HG03565 (cell line): ENCODE data around the gene SOCS1.

Experiments used
- ATAC-seq: cut with Tn5 transposase; IDR thresholded peaks from one replicate; pipeline ENCODE4 v1.9.1; 2021; ENCODE audit warnings: mild to moderate bottlenecking, moderate library complexity; ENCODE audit not compliant: unreplicated experiment

Gene SOCS1

DNA sequence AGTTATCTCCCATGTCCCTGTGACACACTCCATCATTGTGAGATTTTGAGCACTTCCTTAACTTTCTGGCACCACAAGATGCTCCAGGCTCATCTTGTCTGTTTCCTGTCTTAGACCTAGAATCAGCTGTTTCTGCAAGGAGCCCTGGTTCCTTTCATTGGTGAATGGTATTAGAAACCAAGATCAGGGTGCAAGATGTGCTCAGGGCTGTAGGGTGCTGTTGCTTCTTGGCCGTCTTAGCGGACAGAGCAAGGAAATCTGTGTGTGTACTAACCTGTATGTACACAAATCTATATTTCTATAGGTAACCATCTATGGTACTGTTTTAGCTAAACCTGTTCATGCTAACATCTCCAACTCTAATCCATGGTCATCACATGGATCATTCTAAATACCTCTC is 33.2 kb upstream of the SOCS1 start:
- ATAC-seq = no peak

DNA sequence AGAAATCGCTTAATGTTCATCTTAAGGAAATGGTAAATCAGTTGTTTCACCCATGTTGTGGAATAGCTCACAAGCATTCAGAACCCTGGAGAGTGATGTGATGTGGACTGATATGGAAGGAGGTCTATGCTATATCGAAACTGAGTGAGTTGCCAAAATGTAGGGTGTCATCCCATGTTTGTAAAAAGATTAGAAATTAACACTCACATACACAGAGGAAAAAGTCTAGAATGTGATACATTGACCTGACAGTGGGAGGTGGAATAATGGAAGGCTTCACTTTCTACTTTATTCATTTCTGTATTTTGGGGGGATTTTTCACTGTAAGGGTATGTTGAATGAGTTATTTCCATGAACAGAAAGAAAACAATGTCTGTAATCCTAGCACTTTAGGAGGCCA is 29.8 kb upstream of the SOCS1 start:
- ATAC-seq = no peak

DNA sequence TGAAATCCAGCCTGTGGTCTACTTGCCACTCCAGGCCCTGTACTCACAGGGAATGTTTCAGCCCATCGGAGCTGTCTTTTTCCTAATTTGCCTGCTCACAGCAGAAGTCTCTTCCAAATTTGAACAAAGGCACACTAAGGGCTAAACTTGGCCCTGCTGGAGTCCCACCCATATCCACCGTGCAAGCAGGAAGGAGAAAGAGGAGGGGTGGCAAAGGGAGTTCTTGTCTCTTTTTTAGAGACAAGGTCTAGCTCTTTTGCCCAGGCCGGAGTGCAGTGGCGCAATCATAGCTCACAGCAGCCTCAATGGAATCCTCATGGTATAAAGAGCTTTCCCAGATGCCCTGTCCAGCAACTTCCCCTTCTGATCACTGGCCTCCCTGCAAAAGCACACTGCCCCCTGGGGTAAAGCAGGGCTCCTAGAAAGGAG is 27.8 kb upstream of the SOCS1 start:
- ATAC-seq = no peak

DNA sequence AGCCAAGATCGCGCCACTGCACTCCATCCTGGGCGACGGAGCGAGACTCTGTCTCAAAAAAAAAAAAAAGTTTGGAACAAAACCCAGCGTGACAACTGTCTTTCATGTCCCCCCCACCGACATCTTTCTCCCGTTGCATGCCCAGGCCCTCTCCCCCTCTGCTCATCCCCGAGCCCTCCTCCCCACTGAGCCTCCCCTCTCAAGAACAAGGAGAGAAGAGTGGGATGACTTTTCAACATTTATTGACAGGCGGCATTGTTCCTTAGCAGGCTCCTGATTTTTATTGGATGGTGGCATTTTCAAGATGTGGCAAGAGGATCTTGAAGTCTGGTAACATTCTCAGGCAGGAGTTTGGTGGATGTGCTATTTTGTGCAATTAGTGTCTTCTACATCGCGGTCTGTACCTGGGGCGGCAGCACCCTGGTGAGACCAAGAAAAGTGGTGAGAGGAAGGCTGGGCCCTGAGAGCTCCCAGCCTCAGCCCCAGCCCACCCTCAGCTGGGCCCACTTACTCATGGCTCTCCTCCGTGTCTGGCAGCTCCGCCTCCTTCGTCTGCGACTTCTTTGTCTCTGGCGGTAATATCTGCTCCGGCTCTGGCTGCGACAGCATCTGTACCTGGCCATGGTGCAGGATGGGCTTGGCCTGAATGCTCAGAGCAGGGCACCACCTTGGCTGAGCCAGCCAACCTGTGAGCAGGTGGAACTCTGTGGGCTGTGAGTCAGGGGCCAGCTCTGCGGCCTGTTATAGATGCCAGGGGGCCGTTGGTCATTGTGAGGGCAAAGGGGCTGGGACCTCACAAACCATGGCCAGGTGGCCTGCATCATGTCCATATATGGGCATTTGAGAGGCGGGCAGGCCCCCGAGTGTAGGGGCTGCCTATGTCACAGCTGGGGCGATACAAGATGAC is 24.9 kb upstream of the SOCS1 start, which contains the start of gene PRM1:
Gene PRM1, minus strand, starts transcription at position 715 of the 907 bp plus-strand sequence. Its CDS starts 92 bp downstream, at position 623.
- ATAC-seq = no peak

DNA sequence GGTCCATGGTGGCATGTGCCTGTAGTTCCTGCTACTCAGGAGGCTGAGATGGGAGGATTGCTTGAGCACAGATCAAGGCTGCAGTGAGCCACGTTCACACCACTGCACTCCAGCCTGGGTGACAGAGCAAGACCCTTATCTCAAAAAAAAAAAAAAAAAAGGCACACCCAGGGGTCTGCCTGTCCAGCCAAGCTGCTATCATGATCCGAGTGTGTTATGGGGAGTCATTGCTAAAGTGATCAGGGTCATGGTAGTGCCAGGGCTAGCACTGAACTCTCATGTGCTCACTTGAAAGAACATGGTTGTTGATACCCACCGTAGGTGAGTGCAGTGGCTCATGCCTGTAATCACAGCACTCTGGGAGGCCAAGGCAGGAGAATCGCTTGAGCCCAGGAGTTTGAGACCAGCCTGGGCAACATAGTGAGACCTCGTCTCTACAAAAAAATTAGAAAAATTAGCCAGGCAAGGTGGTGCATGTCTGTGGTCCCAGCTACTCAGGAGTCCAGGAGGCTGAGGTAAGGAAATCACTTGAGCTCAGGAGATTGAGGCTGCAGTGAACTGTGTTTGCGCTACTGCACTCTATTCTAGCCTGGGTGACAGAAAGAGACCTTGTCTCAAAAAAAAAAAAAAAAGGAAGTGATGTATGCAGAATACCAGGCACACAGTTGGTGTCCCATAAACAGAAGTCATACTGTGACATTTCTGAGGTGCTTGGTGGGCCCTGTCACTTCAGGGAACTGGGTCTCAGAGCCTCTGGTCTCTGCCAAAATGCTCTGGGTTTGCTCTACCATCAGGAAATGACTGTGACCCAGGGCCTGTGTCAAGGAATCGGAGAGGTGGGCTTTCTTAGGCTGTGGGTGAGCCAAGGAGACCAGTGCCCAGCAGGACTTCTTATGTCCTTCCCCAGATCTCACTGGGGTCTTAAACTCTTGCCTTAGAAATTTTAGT is 23.0 kb upstream of the SOCS1 start:
- ATAC-seq = no peak

DNA sequence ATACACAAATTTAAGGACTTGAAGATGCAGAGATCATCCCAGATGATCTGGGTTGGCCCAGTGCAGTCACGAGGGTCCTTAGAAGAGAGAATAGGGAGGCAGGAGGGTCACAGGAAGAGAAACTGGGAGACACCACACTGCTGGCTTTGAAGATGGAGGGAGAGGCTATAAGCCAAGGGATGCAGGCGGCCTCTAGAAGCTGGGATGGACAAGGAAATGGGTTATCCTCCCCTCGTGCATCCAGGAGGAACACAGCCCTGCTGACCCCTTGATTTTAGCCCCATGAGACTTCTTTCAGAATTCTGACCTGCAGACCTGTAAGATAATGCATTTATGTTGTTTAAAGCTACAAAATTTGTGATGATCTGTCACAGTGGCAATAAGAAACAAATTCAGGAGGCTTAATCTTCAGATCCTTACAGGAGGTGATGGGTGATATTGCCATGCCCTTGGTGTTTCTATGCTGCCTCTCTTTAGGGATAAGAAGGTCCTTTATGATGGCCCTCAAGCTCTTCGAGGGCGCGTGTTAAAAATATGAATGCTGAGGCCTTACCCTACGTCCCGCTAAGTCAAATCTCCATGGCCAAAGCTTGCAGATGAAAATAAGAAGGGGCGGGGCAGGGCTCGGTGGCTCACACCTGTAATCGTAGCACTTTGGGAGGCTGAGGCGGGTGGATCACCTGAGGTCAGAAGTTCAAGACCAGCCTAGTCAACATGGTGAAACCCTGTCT is 21.8 kb upstream of the SOCS1 start:
- no peak for ATAC-seq

DNA sequence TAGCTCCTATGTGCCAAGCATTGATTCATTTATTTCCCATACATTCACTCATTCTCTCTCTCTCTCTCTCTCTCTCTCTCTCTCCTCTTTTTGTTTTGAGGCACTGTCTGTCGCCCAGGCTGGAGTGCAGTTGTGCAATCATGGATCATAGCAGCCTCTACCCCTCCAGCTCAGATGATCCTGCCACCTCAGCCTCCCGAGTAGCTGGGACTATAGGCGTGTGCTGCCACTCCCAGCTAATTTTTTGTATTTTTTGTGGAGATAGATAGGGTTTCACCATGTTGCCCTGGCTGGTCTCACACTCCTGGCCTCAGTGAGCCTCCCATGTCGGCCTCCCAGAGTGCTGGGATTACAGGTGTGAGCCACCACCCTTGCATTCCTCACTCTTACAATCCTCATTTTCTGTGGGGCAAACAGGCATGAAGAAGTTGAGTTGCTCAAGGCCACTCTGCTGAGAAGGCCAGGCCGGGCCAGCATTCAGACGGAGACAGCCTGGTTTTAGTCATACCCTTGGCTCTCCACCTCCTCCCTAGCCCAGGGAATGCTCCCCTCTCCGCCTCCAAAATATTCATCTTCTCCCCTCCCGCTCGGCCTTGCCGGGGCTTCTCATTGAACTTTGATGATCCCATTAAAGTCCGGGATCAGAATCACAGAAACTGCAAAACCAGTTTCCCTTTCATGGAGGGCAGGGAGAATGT is 21.0 kb upstream of the SOCS1 start:
- ATAC-seq = no peak

DNA sequence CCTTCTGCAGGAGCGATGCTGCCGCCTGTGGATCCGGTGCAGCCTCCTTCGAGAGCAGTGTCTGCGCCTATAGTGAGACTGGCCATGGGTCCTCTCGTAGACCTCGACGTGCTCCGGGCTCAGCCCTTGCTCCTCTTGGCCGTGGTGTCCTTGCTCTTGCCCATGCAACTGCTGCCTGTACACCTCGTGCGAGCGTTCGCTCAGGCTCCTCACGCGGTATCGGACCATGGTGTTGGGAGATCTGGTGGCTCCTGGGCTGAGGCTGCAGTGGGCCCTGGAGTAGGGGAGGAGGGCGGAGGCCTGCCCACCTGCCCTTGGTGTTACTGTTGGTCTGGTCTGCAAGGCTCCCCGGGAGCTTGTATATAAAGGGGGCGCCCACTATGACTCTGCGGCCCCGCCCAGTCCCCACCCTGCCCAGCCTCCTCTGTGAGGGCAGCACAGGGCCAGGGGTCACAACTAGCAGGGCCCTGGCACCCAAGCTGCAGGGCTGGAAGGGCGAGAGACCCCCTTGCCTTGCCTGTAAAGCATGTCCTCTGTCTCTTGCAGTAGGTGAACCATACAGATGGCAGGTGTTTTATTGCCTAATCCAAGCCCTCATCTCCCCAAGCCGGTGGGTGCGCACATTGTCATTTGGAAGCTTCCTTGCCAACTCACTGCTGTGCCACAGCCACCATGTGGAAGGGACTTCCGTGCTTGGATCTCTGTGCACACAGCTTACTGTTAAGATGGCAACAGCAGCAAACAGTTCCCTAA is 20.3 kb upstream of the SOCS1 start, which contains the start of gene PRM2:
Gene PRM2, minus strand, starts transcription at position 338 of the 753 bp plus-strand sequence. Its CDS starts 110 bp downstream, at position 228.
- no peak for ATAC-seq

DNA sequence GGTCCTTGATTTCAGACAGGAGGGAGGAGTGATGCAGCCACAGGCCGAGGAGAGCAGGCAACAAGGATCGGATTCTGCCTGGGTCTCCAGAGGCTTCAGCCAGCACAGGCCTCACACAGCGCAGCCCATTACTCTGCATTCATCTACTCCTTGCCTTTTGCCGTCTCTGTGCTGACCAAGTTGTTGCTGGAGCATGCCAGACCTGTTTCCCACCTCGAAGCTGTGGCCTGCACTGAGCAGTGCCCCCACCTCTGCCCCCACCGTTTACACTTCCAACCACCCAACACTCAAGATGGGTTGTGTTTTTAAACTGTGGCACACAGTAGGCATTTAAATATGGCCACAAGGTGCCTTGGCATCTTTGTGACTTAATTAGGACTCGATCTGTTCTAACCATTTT is 19.0 kb upstream of the SOCS1 start:
- ATAC-seq = no peak

DNA sequence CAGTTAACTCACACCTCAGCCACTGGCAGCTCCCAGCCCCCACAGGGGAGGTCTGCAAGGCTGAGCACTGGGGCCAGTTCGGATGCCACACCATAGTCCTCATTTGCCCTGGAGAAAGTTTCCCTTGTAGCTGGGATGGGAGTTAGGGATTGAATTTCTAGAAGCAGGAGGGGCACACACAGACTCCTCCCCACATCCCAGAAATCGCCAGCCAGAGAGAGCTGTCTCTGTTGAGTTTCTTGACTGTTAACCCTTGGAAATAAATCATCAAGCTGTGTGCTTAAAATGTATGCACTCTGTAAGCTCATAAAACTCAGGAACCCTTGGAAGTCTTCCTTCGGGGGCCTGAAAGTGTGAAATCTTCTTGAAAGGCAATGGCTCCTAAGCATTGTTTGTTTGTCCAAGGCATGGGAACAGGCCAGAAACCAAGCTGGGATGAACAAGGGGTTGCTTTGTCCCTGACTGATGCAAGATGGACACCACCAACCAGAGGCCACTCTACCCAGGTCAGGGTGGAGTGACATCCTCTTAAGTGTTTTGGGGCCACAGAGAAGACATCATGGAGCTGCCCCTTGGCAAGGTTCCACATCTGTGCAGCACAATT is 17.8 kb upstream of the SOCS1 start:
- no peak for ATAC-seq

DNA sequence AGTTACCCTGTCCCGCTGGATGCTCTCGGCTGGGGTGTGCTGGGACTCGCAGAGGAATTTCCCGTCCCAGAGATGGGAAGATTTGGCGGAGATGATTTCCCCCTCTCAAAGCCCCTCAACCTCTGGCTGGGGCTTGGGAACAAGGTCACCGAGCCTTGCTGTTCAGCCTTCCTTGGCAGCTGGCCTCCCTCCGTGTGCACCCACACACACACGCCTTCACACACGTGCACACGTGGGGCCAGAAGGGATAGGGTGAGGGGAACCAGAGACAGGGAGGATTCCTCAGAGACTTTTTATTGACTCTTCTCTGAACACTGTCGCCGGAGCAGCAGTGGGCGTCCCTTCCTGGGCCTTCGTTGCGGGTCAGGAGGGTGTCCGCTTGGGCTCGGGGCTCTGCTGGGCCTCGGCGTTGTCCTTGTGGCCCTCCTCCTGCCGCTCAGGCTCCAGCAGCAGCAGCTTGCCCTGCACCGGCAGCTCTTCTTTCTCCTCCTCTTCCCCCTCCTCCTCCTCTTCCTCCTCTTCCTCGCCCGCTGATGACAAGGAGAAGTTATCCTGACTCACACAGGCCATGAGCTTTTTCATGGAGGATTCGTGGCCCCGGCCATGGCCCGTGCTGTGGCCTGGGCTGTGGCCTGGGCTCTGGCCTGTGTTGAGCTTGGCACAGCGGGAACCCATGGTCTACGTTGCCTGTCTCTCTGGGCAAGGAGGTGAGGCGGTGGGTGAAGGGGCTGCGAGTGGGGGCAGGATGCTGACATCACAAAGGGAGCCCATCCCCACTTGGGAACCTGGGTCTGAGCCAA is 17.1 kb upstream of the SOCS1 start, which contains the start of gene PRM3:
Gene PRM3, minus strand, starts transcription at position 709 of the 800 bp plus-strand sequence. Its CDS starts 34 bp downstream, at position 675.
- no peak for ATAC-seq

DNA sequence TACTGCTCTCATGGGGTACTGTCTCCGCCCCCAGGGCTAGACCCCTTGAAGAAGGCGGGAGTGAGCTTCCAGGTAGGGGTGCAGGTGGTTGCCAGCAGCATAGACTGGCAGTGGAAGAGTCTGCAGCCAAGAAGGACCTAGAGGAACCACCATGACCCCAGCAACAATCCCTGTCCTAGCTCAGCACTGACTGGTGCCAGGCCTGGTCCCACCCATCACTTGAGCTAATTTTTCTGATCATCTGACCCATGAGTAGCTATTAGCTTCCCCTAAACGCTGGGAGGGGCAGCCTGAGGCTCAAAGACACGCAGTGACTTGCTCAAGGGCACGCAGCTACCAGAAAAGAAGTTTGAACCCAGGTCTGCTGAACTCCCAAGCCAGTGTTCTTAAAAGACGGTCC is 16.5 kb upstream of the SOCS1 start:
- no peak for ATAC-seq

DNA sequence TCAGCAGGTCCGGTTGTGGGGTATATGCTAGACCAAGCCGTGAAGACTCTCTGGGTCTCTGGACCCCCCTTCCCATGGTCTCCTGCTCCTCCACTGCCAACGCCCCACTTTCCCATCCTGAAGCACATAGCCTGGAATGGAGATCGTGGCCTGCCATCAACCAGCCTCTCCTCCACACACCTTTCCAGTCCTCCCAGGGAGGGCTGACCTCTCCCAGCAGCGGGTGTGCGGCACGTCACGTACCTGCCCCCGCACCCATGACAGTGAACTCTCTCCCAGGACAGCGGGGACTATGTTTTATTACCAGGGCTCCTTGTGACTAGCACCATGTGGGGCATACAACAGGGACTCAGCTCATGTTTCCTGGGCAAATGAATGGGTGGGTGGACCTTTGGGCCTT is 15.6 kb upstream of the SOCS1 start:
- no peak for ATAC-seq

DNA sequence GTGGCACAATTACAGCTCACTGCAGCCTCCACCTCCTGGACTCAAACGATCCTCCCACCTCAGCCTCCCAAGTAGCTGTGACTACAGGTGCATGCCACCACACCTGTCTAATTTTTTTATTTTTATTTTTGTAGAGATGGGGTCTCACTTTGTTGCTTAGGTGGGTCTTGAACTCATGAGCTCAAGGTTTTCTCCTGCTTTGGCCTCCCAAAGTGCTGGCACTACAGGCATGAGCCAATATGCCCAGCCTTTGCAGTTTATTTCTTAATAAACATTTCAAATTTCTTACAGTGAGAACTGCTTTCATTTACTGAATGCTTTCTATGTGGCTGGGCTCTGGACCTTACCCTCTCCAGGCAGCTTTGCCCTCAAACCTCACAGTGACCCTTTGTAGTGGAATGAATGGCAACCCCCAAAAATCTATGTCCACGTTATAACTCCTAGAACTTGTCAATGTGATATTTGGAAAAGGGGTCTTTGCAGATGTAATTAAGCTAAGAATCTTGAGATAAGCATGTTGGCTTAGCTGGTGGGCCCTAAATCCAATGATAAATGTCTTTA is 14.7 kb upstream of the SOCS1 start:
- ATAC-seq = no peak

DNA sequence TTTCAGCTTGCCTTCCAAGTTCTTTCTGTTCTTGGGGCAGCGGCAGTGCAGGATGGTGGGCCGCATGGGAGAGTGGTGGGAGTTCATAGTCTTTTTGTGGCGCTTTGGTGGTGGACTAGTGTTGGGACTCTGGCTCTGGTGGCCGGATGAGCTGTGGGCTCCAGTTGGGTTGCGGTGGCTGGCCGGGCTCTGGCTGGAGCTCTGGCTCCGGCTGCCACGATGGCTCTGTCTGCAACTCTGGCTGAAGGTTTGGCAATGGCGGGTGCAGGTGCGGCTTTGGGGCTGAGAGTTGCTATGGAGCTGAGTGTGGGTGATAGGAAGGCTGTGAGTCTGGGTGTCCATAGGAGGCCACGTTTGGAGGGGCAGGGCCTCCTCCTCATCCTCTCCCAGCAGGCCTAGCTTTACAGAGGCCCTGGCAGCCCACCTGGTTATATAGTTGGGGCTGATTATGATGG is 12.9 kb upstream of the SOCS1 start, which contains the start of gene TNP2:
Gene TNP2, minus strand, starts transcription at position 405 of the 455 bp plus-strand sequence. Its CDS starts 63 bp downstream, at position 342.
- ATAC-seq = no peak

DNA sequence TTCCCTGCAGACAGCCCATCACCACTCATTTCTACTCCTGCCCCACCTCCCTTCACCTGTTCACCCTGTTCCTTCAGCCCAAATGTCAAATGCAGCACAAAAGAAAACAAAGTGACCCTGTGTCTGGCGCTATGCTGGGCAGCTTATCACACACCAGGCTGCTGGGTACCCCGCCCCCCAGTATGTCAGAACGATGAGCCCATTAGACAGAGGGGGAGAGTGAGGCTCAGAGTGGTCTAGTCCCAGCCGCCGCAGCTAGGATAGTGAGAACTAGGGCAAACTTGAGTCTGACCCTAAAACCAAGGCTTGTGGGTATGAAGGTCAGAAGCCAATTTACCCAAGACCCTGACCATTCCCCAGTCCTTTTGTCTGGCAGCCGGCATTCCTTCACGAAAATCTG is 9.1 kb upstream of the SOCS1 start:
- no peak for ATAC-seq

DNA sequence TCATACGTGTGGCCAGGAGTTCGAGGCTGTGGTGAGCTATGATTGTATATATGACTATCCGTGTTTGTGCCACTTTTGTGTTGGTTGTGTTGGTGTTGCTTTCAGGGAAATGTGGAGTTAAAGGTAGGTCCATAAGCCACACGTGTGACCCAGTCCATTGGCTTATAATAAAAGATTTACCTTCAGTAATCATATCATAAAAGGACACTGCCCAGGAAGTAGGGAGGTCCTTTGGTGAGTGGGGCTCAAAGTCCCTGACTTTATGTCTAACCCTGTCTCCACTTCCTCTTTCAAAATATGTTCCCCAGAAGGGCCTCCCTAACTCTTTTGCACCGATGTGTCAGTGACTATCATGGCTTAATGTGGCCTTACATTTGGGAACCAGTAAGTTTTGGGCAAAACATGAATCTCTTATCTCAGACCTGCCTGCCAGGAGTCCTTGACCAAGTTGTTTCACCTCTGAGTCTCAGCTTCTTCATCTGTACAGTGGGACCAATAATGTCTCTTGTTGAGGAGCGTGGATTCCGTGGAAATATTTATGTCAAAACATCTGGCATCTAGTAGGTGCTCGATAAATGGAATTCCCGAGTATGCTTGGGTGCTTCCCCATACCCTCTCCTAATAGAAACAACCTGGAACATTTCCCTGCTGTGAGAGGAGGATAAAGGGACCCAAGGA is 8.3 kb upstream of the SOCS1 start:
- no peak for ATAC-seq
